Esophagus squamous epithelium (tissue), 5 donors: ENCODE measurements around the gene ARL4D. TPM values are rescaled to one million over a fixed set of nuclear protein-coding genes. Genes with fewer than 3 reads are reported as not detected.

Source experiments
- DNase-seq: peaks from one replicate; lab custom pipeline; 2025; lab: John Stamatoyannopoulos, UW
- H3K27ac ChIP-seq, 4 donors: fragments of 200-600 bp; sonication (generic); one replicate each; pipeline ENCODE4 v1.5.1; 2016 to 2019; ENCODE audit warnings: mild to moderate bottlenecking in 1 of 4
- H3K27me3 ChIP-seq, 4 donors: fragments of 200-600 bp; sonication (generic); 1 replicate in 3 of 4; 2 replicates in 1 of 4; pipeline versions ENCODE4 v1.5.1 to v1.6.0; 2017 to 2021; ENCODE audit warnings: antibody characterized with exemption in 1 of 4
- H3K36me3 ChIP-seq, 3 donors: fragments of 200-600 bp; sonication (generic); one replicate each; pipeline ENCODE4 v1.5.1; 2016 to 2019
- H3K4me1 ChIP-seq, 3 donors: fragments of 200-600 bp; sonication (generic); one replicate each; pipeline ENCODE4 v1.5.1; 2017 to 2019
- H3K4me3 ChIP-seq, 4 donors: fragments of 200-600 bp; sonication (generic); 1 replicate in 3 of 4; 2 replicates in 1 of 4; pipeline ENCODE4 v1.5.1; 2016 to 2019; ENCODE audit warnings: mild to moderate bottlenecking in 2 of 4, moderate library complexity in 1 of 4
- H3K9me3 ChIP-seq, 3 donors: fragments of 200-600 bp; sonication (generic); one replicate each; pipeline ENCODE4 v1.5.1; 2016 to 2019
- POLR2A ChIP-seq, 4 donors: fragments of 450-650 bp; IDR thresholded peaks; one replicate each; pipeline ENCODE4 v1.6.1; 2017; ENCODE audit warnings: antibody characterized with exemption in 4 of 4, mild to moderate bottlenecking in 4 of 4, moderate library complexity in 3 of 4
- WGBS, 2 donors: methylation state at CpG; one replicate each; pipeline ENCODE4 v1.1.5; 2018; 5-methylcytosine and 5-hydroxymethylcytosine counted together
- intact Hi-C: fragments of 100-400 bp; cut with DNase I; formaldehyde crosslinking; loops from one replicate; pipeline ENCODE4 v1.15.0; 2022
- total RNA-seq, 4 donors: library from RNA; depleted of rRNA; stranded (reverse); fragments of >200 nt; gene quantifications; one replicate each; pipeline ENCODE4 v1.1.0, GENCODE V29; 2016
- TF ChIP-seq, protein P1 (sequence below), 6 experiments: fragments of 450-650 bp in 4 of 6; fragments of 200-600 bp in 2 of 6; sonication (generic) in 2 of 6; IDR thresholded peaks; one replicate each; pipeline ENCODE4 v1.5.1; 2016 to 2019; ENCODE audit warnings: antibody characterized with exemption in 6 of 6, mild to moderate bottlenecking in 4 of 6, moderate library complexity in 4 of 6
- donor health status: DM: yes; HTN: yes; CAD: no.

Gene ARL4D
- total RNA-seq, 4 donors from 2014 or later = 54.2 to 94.1 (median 61.5) TPM

DNA sequence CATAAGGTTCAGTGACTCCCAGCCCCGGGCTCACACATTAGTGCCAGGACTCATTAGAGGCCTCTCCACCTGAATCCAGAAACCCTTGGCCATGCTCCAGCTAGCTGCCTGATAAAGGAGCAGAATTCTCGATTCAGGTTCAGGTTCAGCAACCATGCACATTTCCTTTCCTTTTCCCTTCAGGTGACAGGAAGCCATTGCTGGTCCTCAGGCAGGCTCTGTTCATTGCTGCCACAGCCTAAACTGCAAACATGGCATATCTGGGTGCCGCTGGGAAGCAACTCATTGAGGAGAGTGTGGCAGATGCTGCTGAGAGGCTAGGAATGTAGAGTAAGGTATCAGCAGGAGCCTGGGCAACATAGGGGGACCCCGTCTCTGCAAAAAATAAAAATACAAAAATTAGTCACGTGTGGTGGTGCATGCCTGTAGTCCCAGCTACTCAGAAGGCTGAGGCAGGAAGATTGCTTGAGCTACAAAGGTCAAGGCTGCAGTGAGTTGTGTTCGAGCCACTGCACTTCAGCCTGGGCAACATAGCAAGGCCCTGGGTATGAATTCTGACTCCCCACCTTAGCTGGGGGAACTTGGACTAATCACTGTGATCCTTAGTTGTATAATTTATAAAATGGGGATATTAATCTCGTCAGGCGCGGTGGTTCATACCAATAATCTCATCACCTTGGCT lies 28.7 kb downstream of the ARL4D start:
- Histone ChIP-seq H3K27me3 (no peaks in the 10 kb centered on the region), H3K4me1 (peaks cover 12 to 34% (median 20%) of the 10 kb centered on the region in 3 donors), H3K9me3 (no peaks in the 10 kb centered on the region), H3K4me3 (no peak overlapping the region), H3K36me3 (no peaks in the 10 kb centered on the region), H3K27ac (no peak overlapping the region)
- intact Hi-C loops = no loop called here
- WGBS, 2 donors = 71 to 80% methylated on average over 8 to 9 of the region's 9 CpGs
- TF ChIP-seq, protein P1, sequence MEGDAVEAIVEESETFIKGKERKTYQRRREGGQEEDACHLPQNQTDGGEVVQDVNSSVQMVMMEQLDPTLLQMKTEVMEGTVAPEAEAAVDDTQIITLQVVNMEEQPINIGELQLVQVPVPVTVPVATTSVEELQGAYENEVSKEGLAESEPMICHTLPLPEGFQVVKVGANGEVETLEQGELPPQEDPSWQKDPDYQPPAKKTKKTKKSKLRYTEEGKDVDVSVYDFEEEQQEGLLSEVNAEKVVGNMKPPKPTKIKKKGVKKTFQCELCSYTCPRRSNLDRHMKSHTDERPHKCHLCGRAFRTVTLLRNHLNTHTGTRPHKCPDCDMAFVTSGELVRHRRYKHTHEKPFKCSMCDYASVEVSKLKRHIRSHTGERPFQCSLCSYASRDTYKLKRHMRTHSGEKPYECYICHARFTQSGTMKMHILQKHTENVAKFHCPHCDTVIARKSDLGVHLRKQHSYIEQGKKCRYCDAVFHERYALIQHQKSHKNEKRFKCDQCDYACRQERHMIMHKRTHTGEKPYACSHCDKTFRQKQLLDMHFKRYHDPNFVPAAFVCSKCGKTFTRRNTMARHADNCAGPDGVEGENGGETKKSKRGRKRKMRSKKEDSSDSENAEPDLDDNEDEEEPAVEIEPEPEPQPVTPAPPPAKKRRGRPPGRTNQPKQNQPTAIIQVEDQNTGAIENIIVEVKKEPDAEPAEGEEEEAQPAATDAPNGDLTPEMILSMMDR (IDR thresholded peaks at IDR 0.05) = no peak
- no peak for TF ChIP-seq POLR2A (IDR thresholded peaks at IDR 0.05)
- DNase-seq = no peak

DNA sequence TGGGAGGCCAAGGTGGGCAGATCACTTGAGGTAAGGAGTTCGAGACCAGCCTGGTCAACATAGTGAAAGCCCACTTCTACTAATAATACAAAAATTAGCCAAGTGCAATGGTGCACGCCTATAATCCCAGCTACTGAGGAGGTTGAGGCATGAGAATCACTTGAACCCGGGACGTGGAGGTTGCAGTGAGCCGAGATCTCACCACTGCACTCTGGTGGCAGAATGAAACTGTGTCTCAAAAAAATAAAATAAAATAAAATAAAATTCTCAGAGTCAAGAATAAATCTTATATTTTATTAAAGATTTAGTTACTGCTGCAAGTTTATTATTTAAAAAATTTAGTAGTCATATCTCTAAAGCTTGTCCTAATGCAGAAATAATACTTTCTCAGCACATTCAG lies 29.7 kb downstream of the ARL4D start:
- Histone ChIP-seq H3K36me3 (no peaks in the 10 kb centered on the region), H3K27me3 (no peaks in the 10 kb centered on the region), H3K27ac (no peak overlapping the region), H3K9me3 (no peaks in the 10 kb centered on the region), H3K4me1 (peaks cover 13 to 41% (median 28%) of the 10 kb centered on the region in 3 donors), H3K4me3 (no peak overlapping the region)
- DNase-seq = no peak
- WGBS, 2 donors = 62 to 70% methylated on average over 5 of the region's 5 CpGs
- intact Hi-C loops = no loop called here
- TF ChIP-seq, protein P1 (IDR thresholded peaks at IDR 0.05) = peak in 4 of 6 experiments; percentile 4 to 26 (median 12)
- TF ChIP-seq POLR2A (IDR thresholded peaks at IDR 0.05) = no peak

DNA sequence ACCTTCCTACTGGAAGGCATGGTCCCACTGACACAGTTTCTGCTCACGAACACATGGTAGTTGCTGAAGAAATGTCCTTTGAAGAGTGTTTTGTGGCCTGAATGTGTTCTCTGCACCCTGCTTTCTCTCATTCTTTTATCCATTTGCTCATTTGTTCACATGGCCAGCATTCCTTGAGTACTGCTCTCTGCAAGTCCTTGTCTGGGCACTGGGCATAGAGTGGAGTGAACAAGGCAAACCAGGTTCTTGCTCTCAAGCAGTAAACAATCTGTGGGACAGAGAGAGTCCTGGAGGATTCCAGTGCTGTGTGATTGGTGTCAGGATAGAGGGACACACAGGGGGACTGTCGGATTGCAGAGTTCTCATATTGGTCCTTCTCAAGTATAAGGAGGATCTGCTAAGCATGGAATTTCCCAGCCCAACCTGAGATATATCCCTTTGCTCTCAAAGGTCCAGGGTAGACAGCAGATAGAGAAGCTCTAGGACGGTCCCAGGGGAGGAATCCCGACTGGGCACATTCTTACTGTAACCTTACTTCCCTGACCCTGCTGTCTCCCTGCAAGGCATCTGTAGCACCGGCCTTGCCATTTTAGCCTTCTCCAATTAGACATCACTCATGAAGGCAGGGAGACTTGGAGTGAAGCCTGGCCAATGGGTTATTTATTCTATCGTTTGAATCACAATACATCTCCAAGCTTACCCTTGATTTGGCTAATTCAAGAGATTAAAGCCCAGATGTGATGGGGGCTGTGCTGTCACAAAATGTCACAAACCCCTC lies 32.3 kb downstream of the ARL4D start:
- TF ChIP-seq, protein P1 (IDR thresholded peaks at IDR 0.05) = no peak
- TF ChIP-seq POLR2A (IDR thresholded peaks at IDR 0.05) = no peak
- intact Hi-C loops = no loop called here
- Histone ChIP-seq H3K4me1 (peaks cover 13 to 66% (median 28%) of the 10 kb centered on the region in 3 donors), H3K9me3 (no peaks in the 10 kb centered on the region), H3K36me3 (no peaks in the 10 kb centered on the region), H3K27ac (peak overlapping the region; percentile 15 to 80 (median 59)), H3K4me3 (no peak overlapping the region), H3K27me3 (no peaks in the 10 kb centered on the region)
- no peak for DNase-seq
- 30 to 55% methylated on average over 6 of the region's 6 CpGs for WGBS, 2 donors

DNA sequence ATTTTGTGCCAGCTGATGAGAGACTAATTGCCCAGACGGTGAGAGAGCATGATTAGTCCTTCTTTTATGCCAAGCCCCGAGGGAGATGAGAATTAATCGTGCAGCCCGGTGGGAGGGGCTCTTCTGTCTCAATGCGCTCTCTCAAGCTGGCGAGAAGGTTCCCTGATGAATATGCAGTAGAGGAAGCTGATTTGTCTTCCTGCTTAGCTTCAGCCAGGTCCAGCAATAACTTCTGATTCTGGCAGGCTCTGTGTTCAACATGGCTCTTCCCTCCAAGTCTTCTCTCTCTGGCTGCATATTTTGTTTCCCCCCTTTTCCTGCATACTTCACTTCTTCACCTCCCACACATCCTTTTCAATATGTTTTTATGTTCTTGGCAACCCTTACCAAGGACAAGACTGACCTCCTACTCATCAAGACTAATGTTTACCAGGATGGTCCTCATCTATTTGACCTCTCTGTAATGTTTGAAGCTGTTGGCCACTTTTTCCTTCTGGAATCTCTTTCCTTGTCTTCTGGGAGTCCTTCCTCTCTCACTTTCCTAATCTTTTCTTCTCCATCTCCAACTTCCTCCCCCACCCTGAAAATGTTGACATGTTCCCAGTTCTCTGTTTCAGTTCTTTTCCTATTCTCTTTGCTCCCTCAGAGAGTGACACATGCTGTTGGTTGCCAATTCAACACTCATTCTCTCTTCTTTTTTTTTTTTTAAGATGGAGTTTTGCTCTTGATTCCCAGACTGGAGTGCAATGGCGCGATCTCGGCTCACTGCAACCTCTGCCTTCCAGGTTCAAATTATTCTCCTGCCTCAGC lies 33.1 kb downstream of the ARL4D start:
- TF ChIP-seq, protein P1 (IDR thresholded peaks at IDR 0.05) = no peak
- no peak for TF ChIP-seq POLR2A (IDR thresholded peaks at IDR 0.05)
- H3K27me3 ChIP-seq = no peaks in the 10 kb centered on the region
- peaks cover 13 to 68% (median 28%) of the 10 kb centered on the region in 3 donors for H3K4me1 ChIP-seq
- no peak for DNase-seq
- no peak overlapping the region for H3K4me3 ChIP-seq
- 33 to 38% methylated on average over 9 of the region's 9 CpGs for WGBS, 2 donors
- intact Hi-C loops = no loop called here
- H3K27ac ChIP-seq = peak overlapping the region; percentile 15 to 80 (median 59)
- no peaks in the 10 kb centered on the region for H3K9me3 ChIP-seq
- H3K36me3 ChIP-seq = no peaks in the 10 kb centered on the region
